ENCODE data around the gene ACTRT2. TPM values are rescaled to one million over a fixed set of nuclear protein-coding genes. Genes with fewer than 3 reads are reported as not detected.

The ACTRT2 gene
- total RNA-seq, 1 donor from 2014 or later: not detected

GRCh38 chr1:3035563-3036446 is 14.5 kb downstream of the ACTRT2 start:
- TF ChIP-seq CTCF (IDR thresholded peaks at IDR 0.05): no peak
- intact Hi-C loops (cut with DNase I): no loop called here
- peaks cover 21% of the 10 kb centered on the region for H3K27me3 ChIP-seq (ENCODE audit: low read depth)
- no peaks in the 10 kb centered on the region for H3K9me3 ChIP-seq
- ATAC-seq (peak in 1 of 2 donors; percentile 9), DNase-seq (no peak)
- no peak overlapping the region for H3K4me3 ChIP-seq
- no peak overlapping the region for H3K27ac ChIP-seq
- H3K4me1 ChIP-seq: no peaks in the 10 kb centered on the region
- H3K36me3 ChIP-seq: no peaks in the 10 kb centered on the region

GRCh38 chr1:3036447-3037280 is 15.4 kb downstream of the ACTRT2 start:
- DNase-seq (no peak), ATAC-seq (peak in 1 of 2 donors; percentile 9)
- Histone ChIP-seq H3K27ac (no peak overlapping the region), H3K4me1 (no peaks in the 10 kb centered on the region), H3K9me3 (no peaks in the 10 kb centered on the region), H3K36me3 (no peaks in the 10 kb centered on the region), H3K27me3 (ENCODE audit: low read depth) (peaks cover 16% of the 10 kb centered on the region), H3K4me3 (no peak overlapping the region)
- intact Hi-C loops (cut with DNase I): no loop called here
- no peak for TF ChIP-seq CTCF (IDR thresholded peaks at IDR 0.05)

- ATAC-seq: no peak
- intact Hi-C loops (cut with DNase I): no loop called here
- Histone ChIP-seq H3K27me3 (ENCODE audit: low read depth) (peaks cover 11% of the 10 kb centered on the region), H3K36me3 (no peaks in the 10 kb centered on the region), H3K27ac (no peak overlapping the region), H3K4me1 (no peaks in the 10 kb centered on the region), H3K4me3 (no peak overlapping the region), H3K9me3 (no peaks in the 10 kb centered on the region)
- no peak for TF ChIP-seq CTCF (IDR thresholded peaks at IDR 0.05)
- no peak for DNase-seq
Observed at GRCh38 chr1:3037281-3038040, 16.2 kb downstream of the ACTRT2 start.

- no peak for TF ChIP-seq CTCF (IDR thresholded peaks at IDR 0.05)
- H3K27ac ChIP-seq: no peak overlapping the region
- ATAC-seq (no peak), DNase-seq (no peak)
- peaks cover 11% of the 10 kb centered on the region for H3K27me3 ChIP-seq (ENCODE audit: low read depth)
- H3K4me3 ChIP-seq: no peak overlapping the region
- no peaks in the 10 kb centered on the region for H3K36me3 ChIP-seq
- H3K9me3 ChIP-seq: no peaks in the 10 kb centered on the region
- no peaks in the 10 kb centered on the region for H3K4me1 ChIP-seq
- intact Hi-C loops (cut with DNase I): no loop called here
Observed at GRCh38 chr1:3038113-3038551, 16.9 kb downstream of the ACTRT2 start.

- DNase-seq: no peak
- no peak overlapping the region for H3K27ac ChIP-seq
- no peak for TF ChIP-seq CTCF (IDR thresholded peaks at IDR 0.05)
- peaks cover 11% of the 10 kb centered on the region for H3K27me3 ChIP-seq (ENCODE audit: low read depth)
- H3K36me3 ChIP-seq: no peaks in the 10 kb centered on the region
- H3K9me3 ChIP-seq: no peaks in the 10 kb centered on the region
- H3K4me3 ChIP-seq: no peak overlapping the region
- H3K4me1 ChIP-seq: no peaks in the 10 kb centered on the region
- intact Hi-C loops (cut with DNase I): no loop called here
- no peak for ATAC-seq
Observed at GRCh38 chr1:3038571-3039181, 17.4 kb downstream of the ACTRT2 start.

Data from lower lobe of right lung (tissue), 2 donors.